AG20443 (cell line): ENCODE measurements around the gene BRINP1.
A peak's percentile ranks its signal among the peaks of the same experiment; 100 is the strongest.

Source experiments
- DNase-seq: peaks from one replicate; pipeline ENCODE4 v3.0.0; 2012; ENCODE audit warnings: low spot score, mixed read lengths

Gene BRINP1

GRCh38 chr9:119343059-119343990 is 25.9 kb downstream of the BRINP1 start:
- DNase-seq = no peak

- no peak for DNase-seq
Measured at GRCh38 chr9:119339056-119339455, 30.2 kb downstream of the BRINP1 start.

GRCh38 chr9:119337573-119337972 is 31.7 kb downstream of the BRINP1 start:
- DNase-seq = no peak

DNA sequence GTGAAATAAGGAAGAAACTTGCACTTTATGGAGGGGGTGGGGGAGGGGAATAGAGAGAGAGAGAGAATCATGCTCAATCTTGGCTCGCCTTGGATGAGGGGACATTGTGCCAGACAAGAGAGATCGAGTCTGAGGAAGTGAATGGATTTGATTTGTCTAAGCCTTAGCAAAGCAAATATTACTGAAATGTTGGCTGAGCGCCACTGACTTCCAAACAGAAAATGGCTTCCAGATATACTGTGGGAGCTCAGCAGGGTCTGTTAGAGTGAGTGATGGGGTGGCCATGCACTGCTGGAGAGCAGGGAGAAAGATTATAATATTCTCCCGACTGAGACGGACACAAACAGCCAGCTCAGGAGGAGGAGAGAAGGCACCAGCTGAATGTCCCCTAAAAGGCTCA is 34.5 kb downstream of the BRINP1 start:
- DNase-seq = no peak

GRCh38 chr9:119333507-119334229 is 35.6 kb downstream of the BRINP1 start:
- no peak for DNase-seq

DNA sequence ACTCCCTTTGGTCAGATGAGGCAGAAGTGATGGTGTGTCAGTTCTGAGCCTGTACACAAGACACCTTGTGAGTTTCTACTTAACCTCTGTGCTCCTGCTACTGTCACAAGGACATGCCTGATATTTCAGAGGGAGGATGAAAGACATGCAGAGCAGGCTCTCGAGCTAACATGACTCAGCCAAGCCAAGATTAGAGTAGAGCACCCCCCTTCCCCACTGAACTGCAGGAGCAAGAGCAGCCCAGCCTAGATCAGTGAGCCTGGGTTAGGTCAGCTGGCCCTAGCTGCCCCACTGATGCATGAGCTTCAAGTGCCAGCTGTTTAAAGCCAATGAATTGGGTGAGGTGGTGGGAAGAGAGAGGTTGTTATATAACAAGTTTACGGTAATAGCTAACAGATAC is 36.7 kb downstream of the BRINP1 start:
- DNase-seq = no peak

DNA sequence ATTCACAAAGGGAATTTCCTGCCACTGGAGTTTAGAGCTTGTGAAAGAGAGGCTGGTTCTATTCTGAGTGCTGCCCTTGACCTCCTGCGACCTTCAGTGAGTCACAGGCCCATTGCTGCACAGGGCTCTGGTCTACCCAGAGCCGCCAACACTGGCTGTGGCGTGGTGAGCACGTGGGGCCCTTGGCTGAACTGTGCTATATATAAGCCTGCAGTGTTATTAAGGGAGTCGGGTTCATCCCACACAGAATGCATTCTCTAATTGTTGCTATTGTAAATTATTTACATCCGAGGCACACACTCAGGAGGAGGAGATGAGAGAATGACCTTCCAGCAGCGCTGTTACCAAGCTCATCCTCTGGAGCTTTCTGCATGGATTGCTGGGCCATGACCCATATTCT is 47.1 kb downstream of the BRINP1 start:
- peak; percentile 32 for DNase-seq

- DNase-seq = no peak
Measured at GRCh38 chr9:119318371-119318770, 50.9 kb downstream of the BRINP1 start.

GRCh38 chr9:119313846-119314245 is 55.4 kb downstream of the BRINP1 start:
- no peak for DNase-seq

GRCh38 chr9:119310741-119311140 is 58.5 kb downstream of the BRINP1 start:
- no peak for DNase-seq

DNA sequence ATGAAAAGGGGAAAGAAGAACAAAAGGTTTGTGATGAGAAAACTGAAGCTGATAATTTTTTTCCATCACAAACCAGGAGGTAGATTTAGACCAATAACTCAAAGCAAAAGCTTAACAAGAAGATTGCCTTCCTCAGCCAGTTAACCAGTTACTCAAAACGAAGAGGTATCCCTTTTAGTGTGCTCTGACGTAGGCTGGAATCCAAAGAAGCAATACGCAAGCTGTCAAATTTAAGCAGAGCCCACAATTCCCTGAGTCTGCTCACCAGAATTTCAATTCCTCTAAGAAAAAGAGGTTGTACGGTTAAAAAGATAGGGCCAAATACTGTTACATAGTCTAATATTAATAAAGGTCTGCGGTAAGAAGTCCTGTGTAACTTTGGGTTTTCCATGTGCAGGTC is 61.8 kb downstream of the BRINP1 start:
- DNase-seq = no peak

DNA sequence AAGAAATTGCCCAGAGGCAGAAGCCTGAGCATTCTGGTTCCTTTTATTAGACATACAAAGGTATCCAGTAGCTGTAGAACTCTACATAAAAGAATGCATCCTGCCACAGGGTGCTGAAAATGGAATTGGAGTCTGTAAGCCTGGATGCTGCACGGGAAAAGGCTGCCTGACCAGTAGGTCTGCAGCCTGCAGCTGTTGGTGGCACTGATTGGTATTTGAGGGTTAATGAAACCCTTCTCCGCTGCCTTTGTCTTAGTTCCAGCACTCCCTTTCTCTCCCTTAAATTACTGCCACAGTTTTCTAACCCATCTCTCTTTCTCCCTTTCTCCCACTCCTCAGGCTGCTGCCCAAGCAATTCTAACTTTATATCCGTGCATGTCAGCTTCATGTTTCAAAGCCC is 64.7 kb downstream of the BRINP1 start:
- DNase-seq = no peak

DNA sequence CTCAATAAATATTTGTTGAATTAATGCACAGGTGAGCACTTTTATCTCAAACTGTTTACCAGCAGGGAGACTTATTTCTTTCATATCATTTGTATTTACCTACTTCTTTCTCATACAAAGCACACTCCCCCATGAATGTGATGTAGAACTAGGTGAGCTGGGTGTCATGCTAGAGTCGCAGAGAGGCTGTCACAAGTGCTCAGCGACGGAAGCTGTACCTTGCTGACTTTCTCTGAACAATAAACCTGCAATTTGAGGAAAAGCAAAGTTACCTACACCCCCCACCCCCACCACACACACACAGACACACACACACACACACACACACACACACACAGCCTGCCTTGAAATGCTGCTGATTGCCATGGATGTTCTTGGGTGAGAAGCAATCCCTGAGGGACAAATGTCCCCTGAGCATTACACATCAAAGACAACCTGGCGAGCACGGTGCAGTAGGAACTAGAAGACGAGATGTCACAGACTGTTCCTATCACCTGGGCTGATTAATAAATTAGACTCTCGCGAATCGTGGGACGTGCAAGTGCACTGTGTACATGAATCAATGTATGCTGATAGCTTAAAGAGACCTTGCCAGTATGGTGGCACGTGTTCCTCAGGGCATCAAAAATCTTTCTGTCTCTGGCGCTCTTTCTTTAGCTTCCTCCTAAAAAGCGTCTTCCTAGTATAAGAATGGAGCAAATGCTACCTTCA is 66.1 kb downstream of the BRINP1 start:
- DNase-seq = no peak

DNA sequence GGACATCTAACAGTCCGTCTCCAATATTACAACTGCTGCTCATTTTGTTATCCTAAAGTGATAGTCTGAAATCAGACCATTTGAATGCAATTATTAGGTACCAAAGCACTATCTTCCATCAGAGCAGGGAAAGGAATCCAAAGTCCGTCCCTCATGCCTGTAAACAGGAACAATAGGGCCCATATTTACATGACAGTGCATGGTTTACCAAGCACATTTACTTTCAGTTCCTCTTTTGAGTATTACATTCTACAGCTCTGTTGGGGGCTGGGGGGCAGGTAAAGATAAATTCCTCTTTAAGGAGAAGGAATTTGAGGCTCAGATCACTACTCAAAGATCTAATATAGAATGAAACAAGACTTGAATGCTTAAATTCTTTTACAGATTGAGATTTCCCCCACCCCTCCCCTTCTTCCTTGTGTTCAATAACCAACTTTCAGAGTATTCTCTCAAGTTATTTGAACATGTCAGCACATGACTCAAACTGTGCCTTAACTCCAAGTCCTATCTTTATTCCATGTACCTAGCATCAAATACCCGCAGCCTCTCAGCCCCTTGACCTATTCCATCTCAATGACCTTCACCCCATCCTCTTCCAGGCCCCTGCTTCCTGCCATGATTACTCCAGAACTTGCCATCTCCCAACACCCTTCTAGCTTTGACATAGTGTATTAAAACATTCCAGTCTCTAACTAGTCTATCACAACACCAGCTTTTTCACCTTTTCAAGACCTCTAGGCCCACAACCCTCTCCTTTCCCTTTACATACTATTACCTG is 71.0 kb downstream of the BRINP1 start:
- DNase-seq = no peak

DNA sequence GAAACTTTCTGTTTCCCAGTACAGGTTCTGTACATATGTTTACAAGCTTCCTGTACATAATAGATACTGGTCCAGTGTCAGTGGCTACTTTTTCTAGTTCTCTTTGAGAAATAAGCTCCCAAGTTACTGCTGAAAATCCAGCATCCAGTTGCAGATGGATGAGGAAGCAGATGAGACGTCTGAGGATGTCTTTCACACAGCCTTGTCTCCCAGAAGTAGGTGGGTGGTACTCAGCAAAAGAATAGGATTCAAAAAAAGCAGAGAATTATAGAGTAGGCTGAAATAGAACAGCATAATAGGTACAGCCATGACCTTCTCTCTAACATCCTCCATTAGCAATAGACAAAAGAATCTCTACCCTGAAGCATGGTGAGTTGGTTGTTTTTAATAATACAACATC is 77.7 kb downstream of the BRINP1 start:
- DNase-seq = no peak

DNA sequence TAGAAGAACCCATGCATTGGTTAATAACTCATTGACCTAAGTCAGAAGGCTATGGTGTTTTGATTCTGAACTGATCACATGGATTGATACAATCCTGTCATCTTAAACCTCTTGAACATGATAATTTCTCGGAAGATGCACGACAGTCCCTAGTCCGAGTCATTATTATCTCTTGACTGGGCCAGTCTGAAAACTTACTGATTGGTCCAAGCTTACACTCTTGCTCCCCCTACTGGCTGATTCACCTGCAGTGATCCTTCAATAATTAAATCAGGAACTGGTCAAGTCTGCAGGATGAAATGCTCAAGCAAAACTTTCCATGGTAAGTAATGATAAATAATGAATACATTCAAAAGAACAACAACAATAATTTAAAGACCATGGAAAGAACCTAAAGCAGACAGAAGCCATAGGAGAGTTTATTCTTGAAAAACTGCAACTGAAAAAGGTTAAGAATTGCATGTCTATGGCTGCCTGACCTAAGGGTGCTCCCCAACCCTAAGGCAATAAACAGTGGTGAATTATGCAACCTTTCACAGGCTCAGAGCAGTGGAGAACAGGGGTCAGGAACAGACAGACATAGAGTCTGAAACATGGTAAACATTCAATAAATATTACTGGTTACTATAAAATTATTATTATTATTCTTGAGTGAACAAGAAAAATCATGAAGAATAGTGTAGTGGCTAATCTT is 79.3 kb downstream of the BRINP1 start:
- peak; percentile 69 for DNase-seq

DNA sequence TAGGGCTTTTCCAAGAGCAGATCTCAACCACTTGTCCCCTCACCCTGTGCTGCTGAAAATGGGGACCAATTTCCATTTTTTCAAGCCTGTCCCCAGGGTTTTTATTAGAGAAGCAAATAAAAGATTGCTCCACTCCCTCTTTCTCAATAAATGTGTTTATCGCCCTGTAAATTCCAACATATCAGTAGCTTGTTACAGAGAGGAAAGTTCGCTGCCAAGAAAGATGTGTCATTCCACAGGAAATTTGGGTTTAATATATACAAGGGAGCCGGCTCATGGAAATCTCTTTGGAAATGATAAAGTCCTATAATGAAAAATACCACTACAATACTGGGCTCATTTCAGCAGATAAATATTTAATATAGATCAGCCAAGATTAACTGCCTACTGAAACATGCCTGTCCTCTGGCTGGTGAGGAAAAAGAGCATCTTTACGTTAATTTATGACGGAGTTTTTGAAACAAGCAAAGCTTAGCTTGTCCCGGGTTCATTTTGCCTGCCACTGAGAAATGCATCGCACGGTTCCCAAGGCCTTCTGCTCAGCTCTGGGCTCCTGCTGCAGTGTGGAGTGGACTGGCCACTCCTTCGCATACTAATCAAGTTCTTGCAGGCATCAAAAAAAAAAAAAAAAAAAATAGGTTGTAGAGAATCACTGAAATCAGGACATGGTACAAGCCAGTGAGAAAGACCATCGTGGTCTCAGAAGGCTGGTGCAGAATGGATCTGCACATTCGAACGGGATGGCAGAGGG is 84.5 kb downstream of the BRINP1 start:
- DNase-seq = peak; percentile 32

DNA sequence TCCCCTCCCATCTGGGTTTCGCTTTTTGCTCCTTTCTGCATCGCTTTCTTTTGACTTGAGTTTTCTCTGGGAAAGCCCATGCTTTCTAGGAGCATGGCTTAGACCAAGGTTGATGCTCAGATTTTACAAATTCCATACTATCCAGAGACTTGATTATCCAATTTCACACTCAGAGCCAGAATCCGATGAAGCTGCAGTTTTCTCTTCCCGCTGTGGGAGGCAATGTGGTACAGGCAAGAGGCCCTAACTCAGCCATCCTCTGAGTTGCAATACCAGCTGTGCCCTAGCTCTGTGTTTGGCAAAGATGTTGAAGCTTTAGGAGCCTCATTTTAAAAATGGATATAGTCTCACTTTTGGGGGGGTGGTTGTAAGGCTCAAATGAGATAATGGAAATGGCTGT is 85.1 kb downstream of the BRINP1 start:
- peak; percentile 18 for DNase-seq

DNA sequence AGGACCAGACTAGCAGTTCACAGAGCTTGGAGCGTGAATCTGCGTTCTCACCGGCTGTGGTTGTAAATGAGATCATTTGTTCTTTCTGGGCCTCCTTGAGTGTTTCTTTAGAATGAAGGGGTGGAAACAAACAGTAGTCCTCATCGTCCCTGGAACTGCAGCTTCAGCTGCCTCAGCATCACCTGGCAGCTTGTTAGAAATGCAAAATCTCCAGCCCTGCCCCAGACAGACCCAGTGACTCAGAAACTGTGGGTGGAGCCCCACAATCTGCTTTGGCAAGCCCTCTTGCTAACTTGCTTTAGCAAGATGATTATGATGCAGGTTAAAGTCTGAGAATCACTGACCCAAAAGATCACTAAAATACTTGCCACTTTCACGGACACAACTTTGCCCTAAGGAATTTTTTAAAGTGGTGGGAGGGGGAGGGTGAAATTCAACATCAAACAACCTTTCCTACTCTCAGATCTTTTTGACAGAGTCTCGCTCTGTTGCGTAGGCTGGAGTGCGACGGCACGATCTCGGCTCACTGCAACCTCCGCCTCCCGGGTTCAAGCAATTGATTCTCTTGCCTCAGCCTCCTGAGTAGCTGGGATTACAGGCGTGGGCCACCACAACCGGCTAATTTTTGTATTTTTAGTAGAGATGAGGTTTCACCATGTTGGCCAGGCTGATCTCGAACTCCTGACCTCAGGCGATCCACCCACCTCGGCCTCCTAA is 86.0 kb downstream of the BRINP1 start:
- DNase-seq = peak; percentile 61
